ENCODE data around the gene KIF6.

KIF6 gene

GRCh38 chr6:39654121-39654520, 71.1 kb downstream of the KIF6 start:
- Histone ChIP-seq H4K20me1 (ENCODE audit: insufficient read depth, low read length, poor library complexity, severe bottlenecking) (no peaks in the 10 kb centered on the region), H3K9ac (ENCODE audit: low read depth, low read length, poor library complexity, severe bottlenecking) (no peak overlapping the region), H3K9me2 (replicated peaks; ENCODE audit: low read depth, low read length) (no peaks in the 10 kb centered on the region), H3K4me3 (ENCODE audit: low read length, poor library complexity, severe bottlenecking) (no peak overlapping the region), H3K27me3 (ENCODE audit: insufficient read depth, low read length, poor library complexity, severe bottlenecking) (no peaks in the 10 kb centered on the region), H3F3A (ENCODE audit: low read depth) (no peaks in the 10 kb centered on the region), H3K36me3 (ENCODE audit: insufficient read depth, low read length) (no peaks in the 10 kb centered on the region), H3K79me2 (ENCODE audit: insufficient read depth, low read length) (no peaks in the 10 kb centered on the region), H3K9me3 (ENCODE audit: insufficient read depth, low read depth, low read length) (no peaks in the 10 kb centered on the region), H3K4me1 (ENCODE audit: insufficient read depth, low read length, poor library complexity, severe bottlenecking) (no peaks in the 10 kb centered on the region), H3K4me2 (ENCODE audit: low read depth, low read length, poor library complexity, severe bottlenecking) (no peak overlapping the region), H2AFZ (ENCODE audit: low read length) (no peak overlapping the region)
- TF ChIP-seq EZH2phosphoT487 (IDR thresholded peaks at IDR 0.05; ENCODE audit: borderline replicate concordance) (no peak), CTCF (conservative IDR thresholded peaks at IDR 0.05; ENCODE audit: low read length) (no peak)

DNA sequence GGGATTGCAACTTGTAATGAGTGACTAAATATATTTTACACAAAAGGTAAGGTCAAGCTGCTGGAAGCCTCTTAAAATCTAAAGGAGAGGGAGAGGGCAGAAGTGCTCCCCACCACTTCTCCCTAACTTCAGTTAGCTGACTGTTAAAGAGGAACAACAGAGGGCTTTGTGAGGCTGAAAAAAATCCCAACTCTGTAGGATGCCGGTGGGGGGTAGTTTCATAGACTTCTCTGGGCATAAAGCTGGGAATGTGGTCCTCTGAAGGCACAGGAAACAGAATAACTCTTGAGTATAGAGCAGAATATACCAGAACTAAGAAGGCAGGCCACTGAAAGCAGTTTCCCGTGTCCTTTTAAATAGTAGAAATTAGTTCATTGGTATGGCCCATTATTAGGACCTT, 71.6 kb downstream of the KIF6 start:
- no peaks in the 10 kb centered on the region for H3K27me3 ChIP-seq (ENCODE audit: insufficient read depth, low read length, poor library complexity, severe bottlenecking)
- H2AFZ ChIP-seq (ENCODE audit: low read length) = no peak overlapping the region
- H3F3A ChIP-seq (ENCODE audit: low read depth) = no peaks in the 10 kb centered on the region
- H3K79me2 ChIP-seq (ENCODE audit: insufficient read depth, low read length) = no peaks in the 10 kb centered on the region
- no peak overlapping the region for H3K4me3 ChIP-seq (ENCODE audit: low read length, poor library complexity, severe bottlenecking)
- no peaks in the 10 kb centered on the region for H3K4me1 ChIP-seq (ENCODE audit: insufficient read depth, low read length, poor library complexity, severe bottlenecking)
- H4K20me1 ChIP-seq (ENCODE audit: insufficient read depth, low read length, poor library complexity, severe bottlenecking) = no peaks in the 10 kb centered on the region
- no peaks in the 10 kb centered on the region for H3K9me2 ChIP-seq (replicated peaks; ENCODE audit: low read depth, low read length)
- no peak overlapping the region for H3K4me2 ChIP-seq (ENCODE audit: low read depth, low read length, poor library complexity, severe bottlenecking)
- H3K36me3 ChIP-seq (ENCODE audit: insufficient read depth, low read length) = no peaks in the 10 kb centered on the region
- no peaks in the 10 kb centered on the region for H3K9me3 ChIP-seq (ENCODE audit: insufficient read depth, low read depth, low read length)
- H3K9ac ChIP-seq (ENCODE audit: low read depth, low read length, poor library complexity, severe bottlenecking) = no peak overlapping the region
- no peak for TF ChIP-seq EZH2phosphoT487 (IDR thresholded peaks at IDR 0.05; ENCODE audit: borderline replicate concordance)
- no peak for TF ChIP-seq CTCF (conservative IDR thresholded peaks at IDR 0.05; ENCODE audit: low read length)

- no peaks in the 10 kb centered on the region for H4K20me1 ChIP-seq (ENCODE audit: insufficient read depth, low read length, poor library complexity, severe bottlenecking)
- H3F3A ChIP-seq (ENCODE audit: low read depth) = no peaks in the 10 kb centered on the region
- no peaks in the 10 kb centered on the region for H3K36me3 ChIP-seq (ENCODE audit: insufficient read depth, low read length)
- no peak overlapping the region for H3K4me2 ChIP-seq (ENCODE audit: low read depth, low read length, poor library complexity, severe bottlenecking)
- no peaks in the 10 kb centered on the region for H3K9me3 ChIP-seq (ENCODE audit: insufficient read depth, low read depth, low read length)
- H3K9me2 ChIP-seq (replicated peaks; ENCODE audit: low read depth, low read length) = no peaks in the 10 kb centered on the region
- H3K79me2 ChIP-seq (ENCODE audit: insufficient read depth, low read length) = no peaks in the 10 kb centered on the region
- no peak for TF ChIP-seq CTCF (conservative IDR thresholded peaks at IDR 0.05; ENCODE audit: low read length)
- TF ChIP-seq EZH2phosphoT487 (IDR thresholded peaks at IDR 0.05; ENCODE audit: borderline replicate concordance) = no peak
- no peak overlapping the region for H3K9ac ChIP-seq (ENCODE audit: low read depth, low read length, poor library complexity, severe bottlenecking)
- no peaks in the 10 kb centered on the region for H3K27me3 ChIP-seq (ENCODE audit: insufficient read depth, low read length, poor library complexity, severe bottlenecking)
- H2AFZ ChIP-seq (ENCODE audit: low read length) = no peak overlapping the region
- H3K4me3 ChIP-seq (ENCODE audit: low read length, poor library complexity, severe bottlenecking) = no peak overlapping the region
- H3K4me1 ChIP-seq (ENCODE audit: insufficient read depth, low read length, poor library complexity, severe bottlenecking) = no peaks in the 10 kb centered on the region
Observed at GRCh38 chr6:39649996-39650395, 75.2 kb downstream of the KIF6 start.

Data from Loucy (cell line).